K562 (cell line): ENCODE results near the gene PCDH9. TPM values are rescaled to one million over a fixed set of nuclear protein-coding genes. Genes with fewer than 3 reads are reported as not detected.

Experiments used
- ATAC-seq: fragments of 200-7000 bp; cut with Tn5 transposase; 3 replicates; pipeline ENCODE4 v1.9.1; 2020; ENCODE audit warnings: moderate library complexity
- BruUV-seq: library from RNA; stranded (reverse); fragments of 400-500 nt; replicated peaks from 2 replicates; lab custom pipeline; 2021; lab: Mats Ljungman, UMichigan
- CTCF ChIA-PET: fragments of 300-600 bp; formaldehyde crosslinking; extraction: SDS; loops from one replicate; lab custom pipeline; 2021; ENCODE audit warnings: low intra/inter-chr PET ratio; lab: Yijun Ruan, JAX
- POLR2A ChIA-PET: fragments of 300-600, 350-650 bp; sonication (Branson Sonifier 250); formaldehyde crosslinking; extraction: SDS; loops from one replicate; lab custom pipeline; 2021; ENCODE audit warnings: antibody characterized with exemption, inconsistent platforms; lab: Yijun Ruan, JAX
- DNase-seq, 4 experiments: peaks; one replicate each; pipeline versions ENCODE4 v3.0.0 to v3.0.0-alpha.2; 2011 to 2018; ENCODE audit warnings: low spot score in 3 of 4, mixed read lengths in 3 of 4; ENCODE audit errors: extremely low read depth in 1 of 4
- FAIRE-seq: peaks from 2 replicates; lab custom pipeline; 2011; peaks lifted over from hg19 to GRCh38; lab: Jason Lieb, UNC
- H2AFZ ChIP-seq: 2 replicates; pipeline ENCODE4 v1.6.0; 2011; ENCODE audit warnings: low read depth, low read length, control low read depth, inconsistent platforms
- H3K27ac ChIP-seq: fragments of 200-600 bp; 3 replicates; pipeline ENCODE4 v1.8.0; 2011; ENCODE audit warnings: low read depth, mild to moderate bottlenecking, control low read depth, inconsistent platforms, low read length, moderate library complexity, mixed read lengths; ENCODE audit errors: extremely low read depth
- H3K27me3 ChIP-seq, 2 experiments: fragments of 300-600 bp in 1 of 2; 2 replicates in 1 of 2; 3 replicates in 1 of 2; pipeline versions ENCODE4 v1.6.0 to v1.8.0; 2011; ENCODE audit warnings: inconsistent platforms in 2 of 2, low read length in 2 of 2, mild to moderate bottlenecking in 1 of 2, mixed read lengths in 1 of 2, moderate library complexity in 1 of 2; ENCODE audit not compliant: control insufficient read depth in 2 of 2, insufficient read depth in 2 of 2
- H3K36me3 ChIP-seq: fragments of 300-600 bp; 3 replicates; pipeline ENCODE4 v1.8.0; 2011; ENCODE audit warnings: mild to moderate bottlenecking, low read length, inconsistent platforms; ENCODE audit not compliant: control insufficient read depth, insufficient read depth
- H3K4me1 ChIP-seq, 2 experiments: fragments of 200-600 bp in 1 of 2; replicated peaks in 1 of 2; 2 replicates in 1 of 2; 3 replicates in 1 of 2; pipeline versions ENCODE4 v1.5.1 to v1.8.0; 2011; ENCODE audit warnings: inconsistent platforms in 2 of 2, low read length in 2 of 2, mild to moderate bottlenecking in 1 of 2, mixed read lengths in 1 of 2, moderate library complexity in 1 of 2; ENCODE audit not compliant: control insufficient read depth in 2 of 2, insufficient read depth in 2 of 2
- H3K4me2 ChIP-seq: 2 replicates; pipeline ENCODE4 v1.6.1; 2011; ENCODE audit warnings: low read length, control low read depth, inconsistent platforms, mixed read lengths; ENCODE audit not compliant: insufficient read depth
- H3K4me3 ChIP-seq: fragments of 200-600 bp; sonication (generic), shearing (Covaris generic); 2 replicates; pipeline ENCODE4 v1.5.1; 2016; ENCODE audit warnings: control low read depth, inconsistent platforms
- H3K79me2 ChIP-seq: fragments of 200-600 bp; 3 replicates; pipeline ENCODE4 v1.8.0; 2011; ENCODE audit warnings: low read length, inconsistent platforms; ENCODE audit not compliant: control insufficient read depth, insufficient read depth
- H3K9ac ChIP-seq, 2 experiments: 2 replicates each; pipeline versions ENCODE4 v1.6.0 to v1.6.1; 2011; ENCODE audit warnings: low read depth in 2 of 2, low read length in 2 of 2, control low read depth in 1 of 2, inconsistent platforms in 1 of 2, mild to moderate bottlenecking in 1 of 2, mixed read lengths in 1 of 2; ENCODE audit not compliant: insufficient read depth in 1 of 2
- H3K9me1 ChIP-seq: one replicate; pipeline ENCODE4 v1.6.0; 2011; ENCODE audit warnings: inconsistent platforms, mild to moderate bottlenecking, low read length, moderate library complexity; ENCODE audit not compliant: control insufficient read depth, insufficient read depth
- H3K9me3 ChIP-seq: replicated peaks from 2 replicates; pipeline ENCODE4 v1.5.1; 2011; ENCODE audit warnings: low read depth, low read length, inconsistent platforms; ENCODE audit not compliant: control insufficient read depth, insufficient read depth
- H4K20me1 ChIP-seq: replicated peaks from 2 replicates; pipeline ENCODE4 v1.6.1; 2011; ENCODE audit warnings: low read length, inconsistent platforms, mixed read lengths; ENCODE audit not compliant: control insufficient read depth, insufficient read depth
- BACH1 ChIP-seq: fragments of 200-800 bp; sonication (Bioruptor generic); IDR thresholded peaks from 2 replicates; pipeline ENCODE4 v1.6.1; 2016; ENCODE audit warnings: missing genetic modification characterization, missing compliant biosample characterization
- L3MBTL2 ChIP-seq: fragments of 450-650 bp; IDR thresholded peaks from 2 replicates; pipeline ENCODE4 v1.6.1; 2016; ENCODE audit warnings: mild to moderate bottlenecking, moderate library complexity
- MCM5 ChIP-seq: fragments of 450-650 bp; IDR thresholded peaks from 2 replicates; pipeline ENCODE4 v1.6.1; 2016; ENCODE audit warnings: low read depth
- MXD1 ChIP-seq: fragments of 250-450 bp; sonication (Bioruptor Pico); IDR thresholded peaks from 2 replicates; pipeline ENCODE4 v1.8.0; 2021; ENCODE audit warnings: borderline replicate concordance, mild to moderate bottlenecking, moderate library complexity; ENCODE audit not compliant: poor library complexity, severe bottlenecking
- MYBL2 ChIP-seq, 2 experiments: fragments of 450-650 bp in 1 of 2; sonication (generic) in 1 of 2; formaldehyde crosslinking in 1 of 2; IDR thresholded peaks; 2 replicates each; pipeline versions ENCODE4 v1.6.1 to v1.8.1; 2017 to 2022; ENCODE audit warnings: borderline replicate concordance in 1 of 2, inconsistent platforms in 1 of 2, low read depth in 1 of 2, mild to moderate bottlenecking in 1 of 2, missing genetic modification reagents in 1 of 2, moderate library complexity in 1 of 2
- NFE2L1 ChIP-seq: fragments of 450-650 bp; IDR thresholded peaks from 2 replicates; pipeline ENCODE4 v1.6.1; 2016; ENCODE audit warnings: missing genetic modification characterization, low read depth, mild to moderate bottlenecking, missing compliant biosample characterization, moderate library complexity, borderline replicate concordance
- PHTF2 ChIP-seq: fragments of 250-450 bp; sonication (Bioruptor Pico); IDR thresholded peaks from 2 replicates; pipeline ENCODE4 v1.5.0; 2021; ENCODE audit warnings: mild to moderate bottlenecking
- SNAPC5 ChIP-seq: fragments of 250-450 bp; sonication (Bioruptor Pico); IDR thresholded peaks from 2 replicates; pipeline ENCODE4 v1.8.0; 2021; ENCODE audit warnings: moderate library complexity, mild to moderate bottlenecking, inconsistent platforms
- STAT5A ChIP-seq: IDR thresholded peaks from 2 replicates; pipeline ENCODE4 v1.6.1; 2012; ENCODE audit warnings: low read length, inconsistent platforms, borderline replicate concordance
- TRIM25 ChIP-seq: fragments of 450-650 bp; IDR thresholded peaks from 2 replicates; pipeline ENCODE4 v1.7.0; 2016; ENCODE audit warnings: borderline replicate concordance
- ZNF384 ChIP-seq: IDR thresholded peaks from 2 replicates; pipeline ENCODE4 v1.6.1; 2012; ENCODE audit warnings: low read depth, low read length, improper control_type of control experiment
- WGBS: fragments of 100-300 bp; shearing (Covaris generic); methylation state at CpG from one replicate; pipeline ENCODE4 v1.1.6; 2016; ENCODE audit warnings: low coverage, mixed read lengths; ENCODE audit not compliant: insufficient coverage; ENCODE audit errors: missing lambda C conversion rate; 5-methylcytosine and 5-hydroxymethylcytosine counted together
- in situ Hi-C: fragments of 300-500 bp; cut with MboI; formaldehyde crosslinking; loops from 4 replicates; pipeline ENCODE4 v1.15.0; 2018; ENCODE audit warnings: inconsistent platforms, mixed read lengths
- intact Hi-C: fragments of 100-400 bp; cut with micrococcal nuclease; formaldehyde crosslinking; loops from 2 replicates; pipeline ENCODE4 v1.14.2; 2022
- polyA plus RNA-seq, 8 experiments: library from polyadenylated mRNA; depleted of rRNA in 4 of 8; stranded (reverse) in 5 of 8; unstranded in 3 of 8; fragments of >200 nt; fragmentation: Nextera tagmentation in 2 of 8; fragmentation: Illumina TruSeq in 1 of 8; extraction: Ambion mirVana in 2 of 8; extraction: Trizol in 1 of 8; gene quantifications; 2 replicates each; pipeline versions ENCODE4 v1.2.1 to v1.2.3, GENCODE V29; 2011 to 2014; ENCODE audit warnings: inconsistent platforms in 1 of 8, missing spikeins in 1 of 8
- total RNA-seq, 7 experiments: library from RNA; depleted of rRNA in 6 of 7; stranded (reverse); fragments of >200 nt in 6 of 7; fragmentation: Illumina TruSeq in 2 of 7; extraction: Trizol in 2 of 7; gene quantifications; 2 replicates each; pipeline versions ENCODE4 v1.2.1 to v1.2.3, GENCODE V29; 2011 to 2021; ENCODE audit warnings: low replicate concordance in 1 of 7

Gene PCDH9
- total and polyA plus RNA-seq, 9 of the 15 experiments (the other 6 are each of a cell fraction or from before 2014, with no cell fraction given) = 1.1 to 6.7 (median 4.9) TPM

GRCh38 chr13:66842766-66843165 is 387.4 kb downstream of the PCDH9 start:
- no peak for ATAC-seq
- no peaks in the 10 kb centered on the region for H3K27me3 ChIP-seq
- in situ Hi-C loops (no loop called here), intact Hi-C loops (no loop called here)
- CTCF ChIA-PET = no interaction called here
- no peaks in the 10 kb centered on the region for H4K20me1 ChIP-seq
- FAIRE-seq = no peak
- H3K9me1 ChIP-seq = no peaks in the 10 kb centered on the region
- H3K4me1 ChIP-seq = no peaks in the 10 kb centered on the region
- POLR2A ChIA-PET = no interaction called here
- H3K27ac ChIP-seq = no peak overlapping the region
- no TSS peak for BruUV-seq
- no peak for TF ChIP-seq BACH1 (tag)
- no peaks in the 10 kb centered on the region for H3K79me2 ChIP-seq
- WGBS = 47% methylated on average over 2 of the region's 2 CpGs
- no peak for DNase-seq
- H3K9ac ChIP-seq = no peak overlapping the region
- no peak overlapping the region for H3K4me3 ChIP-seq
- H3K36me3 ChIP-seq = no peaks in the 10 kb centered on the region
- no peak overlapping the region for H3K4me2 ChIP-seq
- H3K9me3 ChIP-seq = no peaks in the 10 kb centered on the region
- no peak overlapping the region for H2AFZ ChIP-seq

- Histone ChIP-seq H3K9ac (no peak overlapping the region), H3K9me1 (no peaks in the 10 kb centered on the region), H3K27me3 (no peaks in the 10 kb centered on the region), H3K27ac (no peak overlapping the region), H3K9me3 (no peaks in the 10 kb centered on the region), H3K4me3 (no peak overlapping the region), H3K36me3 (no peaks in the 10 kb centered on the region), H3K79me2 (no peaks in the 10 kb centered on the region), H2AFZ (no peak overlapping the region), H3K4me2 (no peak overlapping the region), H3K4me1 (no peaks in the 10 kb centered on the region), H4K20me1 (no peaks in the 10 kb centered on the region)
- WGBS = 59% methylated on average over 2 of the region's 3 CpGs
- in situ Hi-C loops = no loop called here
- CTCF ChIA-PET = no interaction called here
- POLR2A ChIA-PET = no interaction called here
- ATAC-seq (no peak), FAIRE-seq (no peak), DNase-seq (no peak)
- intact Hi-C loops = no loop called here
- TF ChIP-seq L3MBTL2 (no peak), PHTF2 (CRISPR knock-in tag) (no peak), SNAPC5 (CRISPR knock-in tag) (no peak), MXD1 (CRISPR knock-in tag) (no peak), ZNF384 (no peak), TRIM25 (no peak), NFE2L1 (no peak), STAT5A (no peak), MCM5 (no peak), MYBL2 (IDR thresholded peaks at IDR 0.05; ENCODE audit: low read depth) (no peak), MYBL2 (CRISPR knock-in tag; IDR thresholded peaks at IDR 0.05; ENCODE audit: borderline replicate concordance) (no peak)
- no TSS peak for BruUV-seq
Measured at GRCh38 chr13:66840621-66841020, 389.5 kb downstream of the PCDH9 start.
